SU-DHL-6 (cell line): ENCODE results near the gene TMEM163.

Experiments used
- H2AFZ ChIP-seq: fragments of 200-600 bp; sonication (generic); 2 replicates; pipeline ENCODE4 v1.6.1; 2014; ENCODE audit warnings: low read depth, mild to moderate bottlenecking, moderate library complexity, mixed read lengths, antibody characterized with exemption, low read length; ENCODE audit not compliant: severe bottlenecking
- H3F3A ChIP-seq: fragments of 200-600 bp; shearing (Covaris generic); 2 replicates; pipeline ENCODE4 v1.6.0; 2016; ENCODE audit warnings: antibody characterized with exemption, mild to moderate bottlenecking; ENCODE audit not compliant: insufficient read depth
- H3K27ac ChIP-seq: fragments of 200-600 bp; sonication (generic); 2 replicates; pipeline ENCODE4 v1.5.1; 2016; ENCODE audit warnings: low read depth, mild to moderate bottlenecking, low read length, moderate library complexity, mixed read lengths
- H3K27me3 ChIP-seq: fragments of 200-600 bp; sonication (generic), shearing (Covaris generic); 2 replicates; pipeline ENCODE4 v1.6.0; 2014; ENCODE audit warnings: mild to moderate bottlenecking, low read length
- H3K36me3 ChIP-seq: fragments of 200-600 bp; sonication (generic); 2 replicates; pipeline ENCODE4 v1.6.1; 2014; ENCODE audit warnings: mild to moderate bottlenecking, low read length, mixed read lengths
- H3K4me2 ChIP-seq: fragments of 300-600, 200-600 bp; shearing (Covaris generic), sonication (generic); 2 replicates; pipeline ENCODE4 v1.6.0; 2014; ENCODE audit warnings: low read length, low read depth, mild to moderate bottlenecking; ENCODE audit not compliant: poor library complexity, severe bottlenecking
- H3K4me3 ChIP-seq: fragments of 200-600 bp; sonication (generic); 2 replicates; pipeline ENCODE4 v1.5.1; 2014; ENCODE audit warnings: antibody characterized with exemption, low read length, mild to moderate bottlenecking, mixed read lengths; ENCODE audit not compliant: insufficient read depth, poor library complexity, severe bottlenecking
- H3K79me2 ChIP-seq: fragments of 200-600 bp; sonication (generic); 2 replicates; pipeline ENCODE4 v1.6.1; 2014; ENCODE audit warnings: mild to moderate bottlenecking, low read length, moderate library complexity; ENCODE audit not compliant: insufficient read depth
- H3K9ac ChIP-seq: fragments of 200-600 bp; sonication (generic); 2 replicates; pipeline ENCODE4 v1.7.0; 2014; ENCODE audit warnings: mild to moderate bottlenecking, low read length
- H3K9me2 ChIP-seq: fragments of 200-600 bp; sonication (generic); replicated peaks from 2 replicates; pipeline ENCODE4 v1.6.1; 2014; ENCODE audit warnings: low read length; ENCODE audit not compliant: insufficient read depth
- H3K9me3 ChIP-seq: fragments of 200-600 bp; sonication (generic); 2 replicates; pipeline ENCODE4 v1.6.1; 2014; ENCODE audit warnings: low read length, mixed read lengths; ENCODE audit not compliant: insufficient read depth
- H4K20me1 ChIP-seq: fragments of 200-600 bp; sonication (generic); 2 replicates; pipeline ENCODE4 v1.6.1; 2014; ENCODE audit warnings: low read depth, mild to moderate bottlenecking, antibody characterized with exemption, low read length, moderate library complexity, mixed read lengths
- EZH2phosphoT487 ChIP-seq: fragments of 200-600 bp; sonication (generic), shearing (Covaris generic); conservative IDR thresholded peaks from 2 replicates; pipeline ENCODE4 v1.6.1; 2018; ENCODE audit warnings: mild to moderate bottlenecking, antibody characterized with exemption, low read length, moderate library complexity, mixed read lengths
- TF ChIP-seq, protein P1 (sequence below): fragments of 200-600 bp; sonication (generic); IDR thresholded peaks from one replicate; pipeline ENCODE4 v1.5.1; 2017; ENCODE audit warnings: antibody characterized with exemption, mild to moderate bottlenecking, low read length, moderate library complexity; ENCODE audit not compliant: insufficient read depth, poor library complexity, severe bottlenecking

TMEM163 gene

DNA sequence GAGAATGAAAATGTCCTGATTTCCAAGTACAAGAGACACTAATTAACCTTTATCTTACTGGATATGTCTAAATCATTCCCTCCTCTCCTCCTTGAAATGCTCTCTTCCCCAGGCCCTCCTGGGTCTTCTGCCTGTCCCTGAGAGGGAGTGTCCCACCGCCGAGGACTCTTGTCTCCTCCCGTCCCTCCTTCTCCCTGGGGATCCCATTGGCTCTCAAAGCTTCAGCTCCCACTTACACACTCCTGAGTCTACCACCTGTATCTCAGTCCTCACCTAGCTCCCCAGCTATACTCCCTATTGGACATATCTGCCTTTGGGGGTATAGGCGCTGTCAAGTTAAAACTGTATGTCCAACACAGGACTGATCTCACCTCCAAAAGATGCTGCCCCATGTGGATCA is 116.1 kb downstream of the TMEM163 start:
- no peaks in the 10 kb centered on the region for H3K79me2 ChIP-seq
- TF ChIP-seq, protein P1, sequence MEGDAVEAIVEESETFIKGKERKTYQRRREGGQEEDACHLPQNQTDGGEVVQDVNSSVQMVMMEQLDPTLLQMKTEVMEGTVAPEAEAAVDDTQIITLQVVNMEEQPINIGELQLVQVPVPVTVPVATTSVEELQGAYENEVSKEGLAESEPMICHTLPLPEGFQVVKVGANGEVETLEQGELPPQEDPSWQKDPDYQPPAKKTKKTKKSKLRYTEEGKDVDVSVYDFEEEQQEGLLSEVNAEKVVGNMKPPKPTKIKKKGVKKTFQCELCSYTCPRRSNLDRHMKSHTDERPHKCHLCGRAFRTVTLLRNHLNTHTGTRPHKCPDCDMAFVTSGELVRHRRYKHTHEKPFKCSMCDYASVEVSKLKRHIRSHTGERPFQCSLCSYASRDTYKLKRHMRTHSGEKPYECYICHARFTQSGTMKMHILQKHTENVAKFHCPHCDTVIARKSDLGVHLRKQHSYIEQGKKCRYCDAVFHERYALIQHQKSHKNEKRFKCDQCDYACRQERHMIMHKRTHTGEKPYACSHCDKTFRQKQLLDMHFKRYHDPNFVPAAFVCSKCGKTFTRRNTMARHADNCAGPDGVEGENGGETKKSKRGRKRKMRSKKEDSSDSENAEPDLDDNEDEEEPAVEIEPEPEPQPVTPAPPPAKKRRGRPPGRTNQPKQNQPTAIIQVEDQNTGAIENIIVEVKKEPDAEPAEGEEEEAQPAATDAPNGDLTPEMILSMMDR = no peak
- no peak for TF ChIP-seq EZH2phosphoT487
- no peak overlapping the region for H2AFZ ChIP-seq
- H3K9me3 ChIP-seq = no peaks in the 10 kb centered on the region
- H3K36me3 ChIP-seq = no peaks in the 10 kb centered on the region
- no peak overlapping the region for H3K4me2 ChIP-seq
- H3K9me2 ChIP-seq = no peaks in the 10 kb centered on the region
- H3F3A ChIP-seq = no peaks in the 10 kb centered on the region
- no peak overlapping the region for H3K27ac ChIP-seq
- no peak overlapping the region for H3K4me3 ChIP-seq
- no peaks in the 10 kb centered on the region for H3K27me3 ChIP-seq
- no peaks in the 10 kb centered on the region for H4K20me1 ChIP-seq
- H3K9ac ChIP-seq = no peak overlapping the region

DNA sequence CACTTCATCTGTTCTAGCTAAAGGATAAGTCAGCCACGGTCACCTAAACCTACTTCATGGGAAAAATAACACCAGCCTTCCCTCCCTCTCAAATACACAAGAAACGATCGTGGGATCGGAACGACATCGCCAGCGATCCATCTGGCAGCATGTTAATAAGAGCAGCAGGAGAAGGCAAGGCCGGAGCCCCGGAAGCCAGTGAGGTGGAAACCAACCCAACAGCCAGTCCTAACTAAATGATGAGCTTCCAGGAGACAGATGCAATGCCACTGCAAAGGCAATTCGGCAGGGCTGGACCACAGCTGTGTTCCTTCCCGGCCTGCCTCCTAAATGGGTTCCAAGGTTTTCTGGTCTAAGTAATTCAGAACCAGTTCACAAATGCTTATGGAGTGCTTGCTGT is 117.5 kb downstream of the TMEM163 start:
- Histone ChIP-seq H3K9me3 (no peaks in the 10 kb centered on the region), H3K9ac (no peak overlapping the region), H3K4me2 (no peak overlapping the region), H3K36me3 (no peaks in the 10 kb centered on the region), H3K27ac (no peak overlapping the region), H3K79me2 (no peaks in the 10 kb centered on the region), H3K4me3 (no peak overlapping the region), H3F3A (no peaks in the 10 kb centered on the region), H3K9me2 (no peaks in the 10 kb centered on the region), H2AFZ (no peak overlapping the region), H4K20me1 (no peaks in the 10 kb centered on the region), H3K27me3 (no peaks in the 10 kb centered on the region)
- no peak for TF ChIP-seq EZH2phosphoT487
- TF ChIP-seq, protein P1 = no peak

DNA sequence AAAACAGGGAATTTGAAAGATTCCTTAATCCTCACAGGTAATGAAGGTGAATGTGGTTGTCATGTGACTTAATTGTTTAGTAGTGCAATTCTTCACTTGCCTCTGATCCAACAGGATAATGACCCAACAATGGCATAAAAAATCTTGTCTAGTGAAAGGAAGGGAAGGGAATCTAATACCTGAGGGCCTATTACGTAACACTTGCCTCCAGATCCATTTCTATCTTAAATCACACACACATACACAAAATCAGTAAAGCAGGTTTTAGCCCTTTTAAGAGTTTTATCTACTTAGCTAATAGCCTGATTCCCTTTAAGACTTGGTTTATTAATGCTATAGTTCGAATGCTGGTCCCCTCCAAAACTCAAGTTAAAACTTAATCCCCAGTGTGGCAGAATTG is 118.6 kb downstream of the TMEM163 start:
- no peaks in the 10 kb centered on the region for H3K9me3 ChIP-seq
- TF ChIP-seq, protein P1 = no peak
- no peak for TF ChIP-seq EZH2phosphoT487
- H4K20me1 ChIP-seq = no peaks in the 10 kb centered on the region
- no peaks in the 10 kb centered on the region for H3K27me3 ChIP-seq
- H3F3A ChIP-seq = no peaks in the 10 kb centered on the region
- H3K36me3 ChIP-seq = no peaks in the 10 kb centered on the region
- H3K4me2 ChIP-seq = no peak overlapping the region
- no peaks in the 10 kb centered on the region for H3K79me2 ChIP-seq
- no peak overlapping the region for H3K4me3 ChIP-seq
- no peak overlapping the region for H3K27ac ChIP-seq
- no peak overlapping the region for H3K9ac ChIP-seq
- H2AFZ ChIP-seq = no peak overlapping the region
- H3K9me2 ChIP-seq = no peaks in the 10 kb centered on the region

DNA sequence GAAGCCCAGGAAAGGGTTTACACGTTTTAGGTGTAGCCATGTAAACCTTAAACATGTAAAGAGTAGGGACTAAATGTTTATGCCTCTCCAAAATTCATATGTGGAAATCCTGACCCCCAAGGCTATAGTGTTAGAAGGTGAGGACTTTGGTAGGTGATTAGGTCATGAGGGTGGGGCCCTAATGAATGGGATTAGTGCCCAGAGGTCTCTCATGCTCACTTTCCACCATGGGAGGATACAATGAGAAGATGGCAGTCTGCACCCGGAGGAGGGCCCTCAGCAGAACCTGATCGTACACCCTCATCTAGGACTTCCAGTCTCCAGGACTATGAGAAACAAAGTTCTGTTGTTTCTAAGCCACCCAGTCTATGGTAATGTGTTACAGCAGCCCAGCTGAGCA is 119.6 kb downstream of the TMEM163 start:
- no peak overlapping the region for H3K4me2 ChIP-seq

More for the DNA sequence above, 119.6 kb downstream of the TMEM163 start:
- H3K9me3 ChIP-seq = no peaks in the 10 kb centered on the region
- no peak overlapping the region for H3K4me3 ChIP-seq
- H3K36me3 ChIP-seq = no peaks in the 10 kb centered on the region
- no peaks in the 10 kb centered on the region for H3K79me2 ChIP-seq
- no peak overlapping the region for H2AFZ ChIP-seq
- no peaks in the 10 kb centered on the region for H3F3A ChIP-seq
- TF ChIP-seq, protein P1 = no peak
- TF ChIP-seq EZH2phosphoT487 = no peak
- no peaks in the 10 kb centered on the region for H3K27me3 ChIP-seq
- no peaks in the 10 kb centered on the region for H3K9me2 ChIP-seq
- H3K9ac ChIP-seq = no peak overlapping the region
- H4K20me1 ChIP-seq = no peaks in the 10 kb centered on the region
- H3K27ac ChIP-seq = no peak overlapping the region
